Gastroesophageal sphincter (tissue), 3 donors: ENCODE measurements around the gene ABCC1.

ENCODE experiments used
- EP300 ChIP-seq: sonication (generic); formaldehyde crosslinking; IDR thresholded peaks from one replicate; pipeline ENCODE4 v1.6.1; 2017; ENCODE audit warnings: antibody characterized with exemption, mild to moderate bottlenecking
- POLR2A ChIP-seq, 2 donors: fragments of 450-650 bp; IDR thresholded peaks; one replicate each; pipeline ENCODE4 v1.6.1; 2017; ENCODE audit warnings: antibody characterized with exemption in 2 of 2, mild to moderate bottlenecking in 2 of 2, moderate library complexity in 1 of 2
- POLR2AphosphoS5 ChIP-seq: sonication (generic); formaldehyde crosslinking; IDR thresholded peaks from one replicate; pipeline ENCODE4 v1.6.1; 2017; ENCODE audit warnings: antibody characterized with exemption
- TF ChIP-seq, protein P1 (sequence below), 4 experiments: fragments of 200-600 bp in 2 of 4; fragments of 450-650 bp in 2 of 4; sonication (generic) in 1 of 4; IDR thresholded peaks; one replicate each; pipeline ENCODE4 v1.5.1; 2017 to 2019; ENCODE audit warnings: antibody characterized with exemption in 4 of 4, mild to moderate bottlenecking in 2 of 4, moderate library complexity in 2 of 4

DNA sequence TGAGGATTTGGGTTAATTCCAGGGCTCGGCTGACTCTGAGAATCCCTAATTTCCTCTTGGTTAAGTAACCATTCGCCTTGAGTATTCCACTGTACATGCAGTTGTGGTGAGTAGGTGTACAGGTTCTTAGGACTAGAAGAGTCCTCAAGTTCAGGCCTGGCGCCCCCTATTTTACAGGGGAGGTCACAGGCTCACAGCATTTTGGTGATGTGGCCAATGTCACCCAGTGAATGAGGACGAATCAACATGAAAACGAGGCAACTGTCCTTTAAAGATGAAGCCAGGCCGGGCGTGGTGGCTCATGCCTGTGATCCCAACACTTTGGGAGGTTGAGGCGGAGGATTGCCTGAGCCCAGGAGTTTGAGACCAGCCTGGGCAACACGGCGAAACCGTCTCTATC, 218.5 kb downstream of the ABCC1 start:
- TF ChIP-seq, protein P1, sequence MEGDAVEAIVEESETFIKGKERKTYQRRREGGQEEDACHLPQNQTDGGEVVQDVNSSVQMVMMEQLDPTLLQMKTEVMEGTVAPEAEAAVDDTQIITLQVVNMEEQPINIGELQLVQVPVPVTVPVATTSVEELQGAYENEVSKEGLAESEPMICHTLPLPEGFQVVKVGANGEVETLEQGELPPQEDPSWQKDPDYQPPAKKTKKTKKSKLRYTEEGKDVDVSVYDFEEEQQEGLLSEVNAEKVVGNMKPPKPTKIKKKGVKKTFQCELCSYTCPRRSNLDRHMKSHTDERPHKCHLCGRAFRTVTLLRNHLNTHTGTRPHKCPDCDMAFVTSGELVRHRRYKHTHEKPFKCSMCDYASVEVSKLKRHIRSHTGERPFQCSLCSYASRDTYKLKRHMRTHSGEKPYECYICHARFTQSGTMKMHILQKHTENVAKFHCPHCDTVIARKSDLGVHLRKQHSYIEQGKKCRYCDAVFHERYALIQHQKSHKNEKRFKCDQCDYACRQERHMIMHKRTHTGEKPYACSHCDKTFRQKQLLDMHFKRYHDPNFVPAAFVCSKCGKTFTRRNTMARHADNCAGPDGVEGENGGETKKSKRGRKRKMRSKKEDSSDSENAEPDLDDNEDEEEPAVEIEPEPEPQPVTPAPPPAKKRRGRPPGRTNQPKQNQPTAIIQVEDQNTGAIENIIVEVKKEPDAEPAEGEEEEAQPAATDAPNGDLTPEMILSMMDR (IDR thresholded peaks at IDR 0.05) = no peak
- TF ChIP-seq EP300 = no peak
- no peak for TF ChIP-seq POLR2AphosphoS5
- TF ChIP-seq POLR2A (IDR thresholded peaks at IDR 0.05) = no peak
